ENCODE results near the gene GSK3A. TPM values are rescaled to one million over a fixed set of nuclear protein-coding genes. Genes with fewer than 3 reads are reported as not detected.
A peak's percentile ranks its signal among the peaks of the same experiment; 100 is the strongest.

GSK3A gene
- total and polyA plus RNA-seq, 9 of the 15 experiments (the other 6 are each of a cell fraction or from before 2014, with no cell fraction given) = 0.62 to 90.7 (median 33.3) TPM

DNA sequence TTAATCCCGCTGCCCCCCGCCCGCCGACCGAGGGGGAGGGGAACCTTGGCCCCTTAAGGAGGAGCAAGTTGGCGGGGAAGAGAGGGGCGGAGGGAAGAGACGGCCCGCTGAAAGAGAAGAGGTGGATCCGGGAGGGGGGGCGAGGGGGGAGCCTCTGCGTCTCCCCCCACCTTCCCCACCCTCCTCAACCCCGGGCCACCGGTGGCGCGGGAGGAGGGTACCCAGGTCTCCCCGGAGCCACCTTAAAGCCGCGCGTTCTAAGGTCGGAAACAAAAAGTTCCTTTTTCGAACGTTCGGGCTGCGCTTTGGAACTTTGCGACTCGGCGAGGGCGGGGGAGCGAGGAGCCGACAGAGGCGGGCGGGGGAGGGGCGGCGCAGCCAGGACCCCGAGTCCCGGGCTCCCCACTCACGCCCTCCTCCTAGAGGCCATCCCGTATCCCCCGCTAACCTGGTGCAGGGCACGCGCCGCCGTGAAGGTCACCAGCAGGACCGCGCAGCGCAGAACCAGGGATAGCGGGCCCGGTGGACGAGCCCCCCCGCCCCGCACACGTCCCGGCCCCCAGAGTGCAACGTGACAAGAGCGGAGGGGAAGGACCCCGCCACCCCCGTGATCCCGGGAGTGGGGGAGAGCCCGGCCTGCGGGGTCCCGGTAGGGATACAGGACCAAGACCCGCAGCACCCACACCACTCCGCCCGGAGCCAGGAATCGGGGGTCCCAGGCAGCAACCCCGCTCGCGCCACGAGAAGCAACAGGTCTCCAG lies 11.9 kb upstream of the GSK3A start (continued):
- TF ChIP-seq FOXA3 (CRISPR knock-in tag; conservative IDR thresholded peaks at IDR 0.05 in 1 of 2, IDR thresholded peaks at IDR 0.05 in 1 of 2) (no peak), CHD7 (IDR thresholded peaks at IDR 0.05; ENCODE audit: low read depth, low read length) (no peak), TFAM (CRISPR knock-in tag; conservative IDR thresholded peaks at IDR 0.05) (no peak), ZNF175 (CRISPR knock-in tag; IDR thresholded peaks at IDR 0.05; ENCODE audit: low read depth) (0 out of 2 replicates have a peak, but pooled peaks have one; percentile 7), ZNF134 (CRISPR knock-in tag; conservative IDR thresholded peaks at IDR 0.05) (no peak), KHSRP (IDR thresholded peaks at IDR 0.05) (no peak), EGR1 (conservative IDR thresholded peaks at IDR 0.05) (peak; percentile 33), GATAD2B (IDR thresholded peaks at IDR 0.05; ENCODE audit: borderline replicate concordance) (no peak), CBFB (CRISPR knock-in tag; IDR thresholded peaks at IDR 0.05) (no peak), POLR2H (tag; IDR thresholded peaks at IDR 0.05; ENCODE audit: low read depth) (no peak)
- TF ChIP-seq, protein P1, sequence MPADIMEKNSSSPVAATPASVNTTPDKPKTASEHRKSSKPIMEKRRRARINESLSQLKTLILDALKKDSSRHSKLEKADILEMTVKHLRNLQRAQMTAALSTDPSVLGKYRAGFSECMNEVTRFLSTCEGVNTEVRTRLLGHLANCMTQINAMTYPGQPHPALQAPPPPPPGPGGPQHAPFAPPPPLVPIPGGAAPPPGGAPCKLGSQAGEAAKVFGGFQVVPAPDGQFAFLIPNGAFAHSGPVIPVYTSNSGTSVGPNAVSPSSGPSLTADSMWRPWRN (IDR thresholded peaks at IDR 0.05; ENCODE audit: low read depth) = no peak
- TF ChIP-seq, protein P2, sequence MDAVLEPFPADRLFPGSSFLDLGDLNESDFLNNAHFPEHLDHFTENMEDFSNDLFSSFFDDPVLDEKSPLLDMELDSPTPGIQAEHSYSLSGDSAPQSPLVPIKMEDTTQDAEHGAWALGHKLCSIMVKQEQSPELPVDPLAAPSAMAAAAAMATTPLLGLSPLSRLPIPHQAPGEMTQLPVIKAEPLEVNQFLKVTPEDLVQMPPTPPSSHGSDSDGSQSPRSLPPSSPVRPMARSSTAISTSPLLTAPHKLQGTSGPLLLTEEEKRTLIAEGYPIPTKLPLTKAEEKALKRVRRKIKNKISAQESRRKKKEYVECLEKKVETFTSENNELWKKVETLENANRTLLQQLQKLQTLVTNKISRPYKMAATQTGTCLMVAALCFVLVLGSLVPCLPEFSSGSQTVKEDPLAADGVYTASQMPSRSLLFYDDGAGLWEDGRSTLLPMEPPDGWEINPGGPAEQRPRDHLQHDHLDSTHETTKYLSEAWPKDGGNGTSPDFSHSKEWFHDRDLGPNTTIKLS (IDR thresholded peaks at IDR 0.05; ENCODE audit: borderline replicate concordance, low read depth) = peak; percentile 46; the same call in 1 of the 2 replicates
